ENCODE results near the gene DZIP1. TPM values are rescaled to one million over a fixed set of nuclear protein-coding genes. Genes with fewer than 3 reads are reported as not detected.

Gene DZIP1
- total and polyA plus RNA-seq, 10 of the 15 experiments (the other 5 are each of a cell fraction or from before 2014, with no cell fraction given) = 0.01 to 1.9 (median 0.55) TPM

- TF ChIP-seq YY1 (IDR thresholded peaks at IDR 0.05; ENCODE audit: low read depth, low read length) (0 out of 2 replicates have a peak, but pooled peaks have one; percentile 15), YBX1 (IDR thresholded peaks at IDR 0.05) (no peak)
Measured at GRCh38 chr13:95643936-95644598, 439 bp downstream of the DZIP1 start (continued).

GRCh38 chr13:95643571-95643935, 953 bp downstream of the DZIP1 start:
- Histone ChIP-seq H3K4me2 (ENCODE audit: control insufficient read depth, insufficient read depth) (peak overlapping the region; percentile 69), H3K79me2 (ENCODE audit: control insufficient read depth, insufficient read depth, low read length) (no peaks in the 10 kb centered on the region; the same call in 1 of the 2 replicates), H2AFZ (ENCODE audit: control insufficient read depth, low read depth, low read length) (peak overlapping the region; percentile 52), H4K20me1 (ENCODE audit: control insufficient read depth, insufficient read depth) (no peaks in the 10 kb centered on the region), H3K9ac (ENCODE audit: control insufficient read depth, insufficient read depth, low read length) (0 out of 2 replicates have a peak overlapping the region, but pooled peaks have one; percentile 10), H3K4me1 (ENCODE audit: control insufficient read depth, insufficient read depth, low read length) (no peaks in the 10 kb centered on the region), H3K27me3 (replicated peaks in 1 of 2; ENCODE audit: control insufficient read depth in 2 of 2, insufficient read depth in 2 of 2, low read length in 1 of 2) (peaks cover 0 to 4% of the 10 kb centered on the region in 2 experiments; a peak in 2 of 4 replicates), H3K4me3 (peak overlapping the region; percentile 64), H3K9me3 (replicated peaks; ENCODE audit: control insufficient read depth, insufficient read depth, low read length) (no peaks in the 10 kb centered on the region), H3K27ac (ENCODE audit: control insufficient read depth, insufficient read depth) (no peak overlapping the region), H3K36me3 (ENCODE audit: control insufficient read depth in 2 of 2, insufficient read depth in 2 of 2, low read length in 1 of 2) (no peaks in the 10 kb centered on the region)
- WGBS (ENCODE audit: insufficient coverage, insufficient replicate concordance, low lambda C conversion rate, missing lambda C conversion rate) = 43% methylated on average over 16 of the region's 16 CpGs
- RAD21 ChIA-PET (ENCODE audit: unreplicated experiment) = no interaction called here
- in situ Hi-C loops (cut with MboI) = no loop called here
- FAIRE-seq = no peak
- CTCF ChIA-PET = interaction anchor here (0.9 to 1.0 kb wide), 2 partner anchors 12 to 17 kb away, joined by 3 to 4 read pairs; no protein-coding TSS in a partner anchor
- TF ChIP-seq USF1 (IDR thresholded peaks at IDR 0.05; ENCODE audit: borderline replicate concordance, extremely low read length, insufficient read depth, low read depth, low read length) (no peak), NFIC (IDR thresholded peaks at IDR 0.05; ENCODE audit: low read depth, low read length) (no peak), MEF2A (IDR thresholded peaks at IDR 0.05; ENCODE audit: insufficient read depth, low read depth, low read length) (no peak), ZZZ3 (IDR thresholded peaks at IDR 0.05; ENCODE audit: control insufficient read depth, insufficient read length, low read depth) (no peak), MXI1 (IDR thresholded peaks at IDR 0.05; ENCODE audit: low read depth, low read length) (no peak), IRF4 (IDR thresholded peaks at IDR 0.05; ENCODE audit: low read depth, low read length) (no peak), PRDM15 (CRISPR knock-in tag; IDR thresholded peaks at IDR 0.05) (no peak), YBX1 (IDR thresholded peaks at IDR 0.05) (no peak), BCLAF1 (IDR thresholded peaks at IDR 0.05) (no peak)
- POLR2A ChIA-PET = no interaction called here
- no TSS peak for BruUV-seq (replicated peaks)
- SMC1A ChIA-PET (ENCODE audit: uncharacterized antibody, unreplicated experiment) = no interaction called here
- no peak for DNase-seq (ENCODE audit: low read depth, low spot score)
- intact Hi-C loops (cut with micrococcal nuclease; ENCODE audit: unreplicated experiment) = no loop called here
- ATAC-seq = no peak
